Epithelial cell of proximal tubule (primary cell): ENCODE results near the gene SIKE1. TPM values are rescaled to one million over a fixed set of nuclear protein-coding genes. Genes with fewer than 3 reads are reported as not detected.
"Not testable (repeated sequence)": the region's sequence is repeated elsewhere in the genome, so short reads cannot be mapped to it uniquely, and the experiment has no call there.

ENCODE experiments used
- DNase-seq: peaks from one replicate; pipeline ENCODE4 v3.0.0-alpha.2; 2011; ENCODE audit warnings: low read depth
- H3K4me3 ChIP-seq: 2 replicates; pipeline ENCODE4 v1.5.1; 2011; ENCODE audit warnings: low read depth, mild to moderate bottlenecking, low read length
- total RNA-seq: library from RNA; depleted of rRNA; stranded (reverse); fragments of >200 nt; gene quantifications from 2 replicates; pipeline ENCODE4 v1.2.3, GENCODE V29; 2015
- TF ChIP-seq, protein P1 (sequence below): conservative IDR thresholded peaks from 2 replicates; pipeline ENCODE4 v1.5.1; 2012; ENCODE audit warnings: low read depth, mild to moderate bottlenecking, low read length

The SIKE1 gene
- 34.8 and 56.6 TPM in 2 replicates for total RNA-seq

- TF ChIP-seq, protein P1, sequence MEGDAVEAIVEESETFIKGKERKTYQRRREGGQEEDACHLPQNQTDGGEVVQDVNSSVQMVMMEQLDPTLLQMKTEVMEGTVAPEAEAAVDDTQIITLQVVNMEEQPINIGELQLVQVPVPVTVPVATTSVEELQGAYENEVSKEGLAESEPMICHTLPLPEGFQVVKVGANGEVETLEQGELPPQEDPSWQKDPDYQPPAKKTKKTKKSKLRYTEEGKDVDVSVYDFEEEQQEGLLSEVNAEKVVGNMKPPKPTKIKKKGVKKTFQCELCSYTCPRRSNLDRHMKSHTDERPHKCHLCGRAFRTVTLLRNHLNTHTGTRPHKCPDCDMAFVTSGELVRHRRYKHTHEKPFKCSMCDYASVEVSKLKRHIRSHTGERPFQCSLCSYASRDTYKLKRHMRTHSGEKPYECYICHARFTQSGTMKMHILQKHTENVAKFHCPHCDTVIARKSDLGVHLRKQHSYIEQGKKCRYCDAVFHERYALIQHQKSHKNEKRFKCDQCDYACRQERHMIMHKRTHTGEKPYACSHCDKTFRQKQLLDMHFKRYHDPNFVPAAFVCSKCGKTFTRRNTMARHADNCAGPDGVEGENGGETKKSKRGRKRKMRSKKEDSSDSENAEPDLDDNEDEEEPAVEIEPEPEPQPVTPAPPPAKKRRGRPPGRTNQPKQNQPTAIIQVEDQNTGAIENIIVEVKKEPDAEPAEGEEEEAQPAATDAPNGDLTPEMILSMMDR = no peak
- peak; percentile 75 for DNase-seq
- H3K4me3 ChIP-seq = peak within 1 kb of the TSS; percentile 99
Measured at GRCh38 chr1:114780344-114781226, at the start of gene SIKE1. SIKE1 (minus strand) TSS chr1:114780685; CDS start chr1:114780607, 78 bp downstream.

- H3K4me3 ChIP-seq, DNase-seq: not testable (repeated sequence)
Measured at GRCh38 chr1:114830075-114830474, 49.6 kb upstream of the SIKE1 start.

GRCh38 chr1:114828251-114828650 lies 47.8 kb upstream of the SIKE1 start:
- no peak overlapping the region for H3K4me3 ChIP-seq
- DNase-seq = no peak
- TF ChIP-seq, protein P1 = no peak

GRCh38 chr1:114821978-114822377 lies 41.5 kb upstream of the SIKE1 start:
- DNase-seq = no peak
- no peak overlapping the region for H3K4me3 ChIP-seq
- TF ChIP-seq, protein P1 = no peak

GRCh38 chr1:114820392-114820791 lies 39.9 kb upstream of the SIKE1 start:
- H3K4me3 ChIP-seq = no peak overlapping the region
- no peak for DNase-seq
- TF ChIP-seq, protein P1 = no peak

- no peak for DNase-seq
- TF ChIP-seq, protein P1 = no peak
- no peak overlapping the region for H3K4me3 ChIP-seq
Measured at GRCh38 chr1:114819869-114820268, 39.4 kb upstream of the SIKE1 start.

DNA sequence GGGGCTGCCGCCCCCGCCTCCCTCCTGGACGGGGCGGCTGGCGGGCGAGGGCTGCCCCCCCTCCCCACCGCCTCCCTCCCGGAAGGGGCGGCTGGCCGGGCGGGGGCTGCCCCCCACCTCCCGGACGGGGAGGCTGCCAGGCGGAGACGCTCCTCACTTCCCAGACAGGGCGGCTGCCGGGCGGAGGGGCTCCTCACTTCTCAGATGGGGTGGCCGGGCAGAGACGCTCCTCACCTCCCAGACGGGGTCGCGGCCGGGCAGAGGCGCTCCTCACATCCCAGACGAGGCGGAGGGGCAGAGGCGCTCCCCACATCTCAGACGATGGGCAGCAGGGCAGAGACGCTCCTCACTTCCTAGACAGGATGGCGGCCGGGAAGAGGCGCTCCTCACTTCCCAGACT lies 24.0 kb upstream of the SIKE1 start:
- not testable (repeated sequence) for H3K4me3 ChIP-seq, DNase-seq

DNA sequence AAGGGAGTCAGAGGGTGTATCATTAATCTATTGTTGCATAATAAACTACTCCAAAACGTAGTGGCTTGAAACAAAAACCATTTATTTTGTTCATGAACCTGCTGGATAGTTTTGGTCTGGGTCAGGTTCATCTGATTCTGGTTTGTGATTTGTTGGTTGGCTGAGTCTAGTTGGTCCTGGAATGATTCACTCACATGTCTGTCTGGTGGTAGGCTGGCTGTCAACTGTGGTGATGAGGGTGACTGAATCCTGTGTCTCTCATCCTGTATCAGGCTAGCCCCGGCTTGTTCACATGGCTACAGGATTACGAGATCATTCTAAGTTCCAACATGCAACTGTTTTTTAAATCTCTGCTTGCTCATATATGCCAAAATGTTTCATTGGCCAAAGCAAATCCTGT lies 22.5 kb upstream of the SIKE1 start:
- DNase-seq = peak; percentile 87
- H3K4me3 ChIP-seq = no peak overlapping the region
- TF ChIP-seq, protein P1 = no peak
